ENCODE data around the gene ATP1A1. TPM values are rescaled to one million over a fixed set of nuclear protein-coding genes. Genes with fewer than 3 reads are reported as not detected.

ATP1A1 gene
- total RNA-seq, 4 donors from 2014 or later = 556 to 703 (median 561) TPM

GRCh38 chr1:116326486-116326885, 46.6 kb upstream of the ATP1A1 start:
- no peak for DNase-seq (ENCODE audit: low spot score in 2 of 2)
- Histone ChIP-seq H3K4me1 (peaks cover 18% of the 10 kb centered on the region), H3K27ac (peak overlapping the region; percentile 82), H3K27me3 (no peaks in the 10 kb centered on the region), H3K36me3 (no peaks in the 10 kb centered on the region), H3K4me3 (no peak overlapping the region), H3K9me3 (no peaks in the 10 kb centered on the region)
- 55% methylated on average over 1 of the region's 1 CpG for WGBS
- no peak for TF ChIP-seq POLR2A (IDR thresholded peaks at IDR 0.05)
- TF ChIP-seq POLR2AphosphoS5 (IDR thresholded peaks at IDR 0.05) = peak in 1 of 3 donors; percentile 36
- TF ChIP-seq CTCF (IDR thresholded peaks at IDR 0.05) = no peak

DNA sequence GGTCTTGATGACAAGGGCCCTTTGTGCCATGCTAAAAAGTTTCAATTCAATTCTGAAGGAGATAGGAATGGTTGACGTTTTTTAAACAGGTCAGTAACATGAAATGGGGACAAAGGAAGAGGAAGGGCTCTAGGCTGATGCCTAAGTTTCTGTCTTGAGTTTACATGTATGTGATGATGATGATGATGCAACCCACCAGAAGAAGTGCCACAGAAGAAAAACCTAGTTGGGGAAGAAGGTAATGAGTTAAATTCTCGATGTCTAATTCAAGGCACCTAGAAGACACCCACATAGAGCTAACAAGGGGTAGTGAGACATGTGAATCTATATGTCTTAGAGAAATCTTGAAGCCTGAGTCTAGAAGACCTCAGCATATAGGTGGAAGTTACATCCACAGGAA, 44.4 kb upstream of the ATP1A1 start:
- Histone ChIP-seq H3K4me3 (no peak overlapping the region), H3K27me3 (no peaks in the 10 kb centered on the region)

GRCh38 chr1:116329524-116330341, 43.3 kb upstream of the ATP1A1 start:
- TF ChIP-seq POLR2A (IDR thresholded peaks at IDR 0.05) = no peak
- no peak for TF ChIP-seq EP300 (IDR thresholded peaks at IDR 0.05)
- TF ChIP-seq POLR2AphosphoS5 (IDR thresholded peaks at IDR 0.05) = no peak
- no peak for TF ChIP-seq CTCF (IDR thresholded peaks at IDR 0.05)
- Histone ChIP-seq H3K27ac (peak overlapping the region; percentile 47), H3K4me1 (peaks cover 25% of the 10 kb centered on the region), H3K27me3 (no peaks in the 10 kb centered on the region), H3K4me3 (no peak overlapping the region), H3K36me3 (no peaks in the 10 kb centered on the region), H3K9me3 (no peaks in the 10 kb centered on the region)
- WGBS = 79% methylated on average over 9 of the region's 9 CpGs
- DNase-seq (ENCODE audit: low spot score in 2 of 2) = no peak

More for the DNA sequence above, 44.4 kb upstream of the ATP1A1 start:
- Histone ChIP-seq H3K4me1 (peaks cover 22% of the 10 kb centered on the region), H3K36me3 (no peaks in the 10 kb centered on the region), H3K9me3 (no peaks in the 10 kb centered on the region), H3K27ac (peak overlapping the region; percentile 27)
- TF ChIP-seq EP300 (IDR thresholded peaks at IDR 0.05) (no peak), POLR2AphosphoS5 (IDR thresholded peaks at IDR 0.05) (no peak), CTCF (IDR thresholded peaks at IDR 0.05) (no peak), POLR2A (IDR thresholded peaks at IDR 0.05) (no peak)
- DNase-seq (ENCODE audit: low spot score in 2 of 2) = no peak
- 85% methylated on average over 2 of the region's 2 CpGs for WGBS

GRCh38 chr1:116330342-116330652, 42.7 kb upstream of the ATP1A1 start:
- Histone ChIP-seq H3K4me1 (peaks cover 19% of the 10 kb centered on the region), H3K36me3 (no peaks in the 10 kb centered on the region), H3K4me3 (no peak overlapping the region), H3K27me3 (no peaks in the 10 kb centered on the region), H3K27ac (peak overlapping the region; percentile 47), H3K9me3 (no peaks in the 10 kb centered on the region)
- no peak for DNase-seq (ENCODE audit: low spot score in 2 of 2)
- WGBS = 78% methylated on average over 4 of the region's 4 CpGs
- TF ChIP-seq POLR2A (IDR thresholded peaks at IDR 0.05) = no peak
- no peak for TF ChIP-seq EP300 (IDR thresholded peaks at IDR 0.05)
- no peak for TF ChIP-seq CTCF (IDR thresholded peaks at IDR 0.05)
- TF ChIP-seq POLR2AphosphoS5 (IDR thresholded peaks at IDR 0.05) = no peak

- H3K9me3 ChIP-seq = no peaks in the 10 kb centered on the region
- H3K27me3 ChIP-seq = no peaks in the 10 kb centered on the region
- TF ChIP-seq CTCF (IDR thresholded peaks at IDR 0.05) (no peak), POLR2AphosphoS5 (IDR thresholded peaks at IDR 0.05) (no peak), POLR2A (IDR thresholded peaks at IDR 0.05) (no peak), EP300 (IDR thresholded peaks at IDR 0.05) (no peak)
- peak overlapping the region; percentile 47 for H3K27ac ChIP-seq
- peaks cover 14% of the 10 kb centered on the region for H3K4me1 ChIP-seq
- H3K4me3 ChIP-seq = no peak overlapping the region
- no peaks in the 10 kb centered on the region for H3K36me3 ChIP-seq
- no peak for DNase-seq (ENCODE audit: low spot score in 2 of 2)
These were observed 42.2 kb upstream of the ATP1A1 start for GRCh38 chr1:116330846-116331245.

Data from suprapubic skin (tissue), 4 donors.